IPS-NIHi7 (cell line): Measurements from ENCODE around the gene DACT2.
"Not testable (repeated sequence)": the region's sequence is repeated elsewhere in the genome, so short reads cannot be mapped to it uniquely, and the experiment has no call there.

ENCODE experiments used
- DNase-seq: peaks from one replicate; pipeline ENCODE4 v3.0.0; 2012; ENCODE audit warnings: mixed read lengths; ENCODE audit errors: extremely low spot score

DACT2 gene

DNA sequence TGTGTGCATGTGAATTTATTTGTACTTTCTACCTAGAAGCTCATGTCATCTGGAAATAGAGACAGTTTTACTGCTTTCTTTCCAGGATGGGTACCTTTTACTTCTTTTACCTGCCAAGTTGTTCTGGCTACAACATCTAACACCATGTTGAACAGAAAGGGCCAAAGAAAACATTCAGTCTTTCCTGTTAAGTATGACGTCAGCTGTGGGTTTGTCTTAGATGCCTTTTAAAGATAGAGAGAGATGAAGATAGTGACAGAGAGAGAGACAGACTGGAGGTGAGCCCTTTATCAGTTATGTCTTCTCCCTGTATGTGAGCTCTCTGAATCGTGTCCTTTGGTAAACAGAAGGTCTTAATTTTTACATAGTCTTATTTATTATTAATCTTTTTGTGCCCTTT lies 3.4 kb upstream of the DACT2 start:
- DNase-seq: no peak

DNA sequence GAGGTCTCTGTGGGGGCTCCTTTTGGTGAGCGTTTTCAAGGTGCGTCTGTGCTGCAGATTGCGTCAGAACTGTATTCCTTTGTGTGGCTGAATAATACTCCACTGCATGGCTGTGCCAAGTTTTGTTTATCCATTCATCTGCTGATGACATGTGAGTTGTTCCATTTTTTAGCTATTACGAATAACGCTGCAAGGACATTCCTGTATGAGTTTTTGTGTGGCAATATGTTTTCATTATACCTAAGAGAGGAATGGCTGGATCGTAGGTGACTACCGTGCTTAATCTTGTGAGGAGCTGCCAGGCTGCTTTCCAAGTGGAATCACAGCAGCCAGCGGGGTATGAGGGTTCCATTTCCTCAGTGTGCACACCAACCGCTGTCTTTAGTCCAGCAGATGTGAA lies 1.1 kb upstream of the DACT2 start:
- no peak for DNase-seq

DNA sequence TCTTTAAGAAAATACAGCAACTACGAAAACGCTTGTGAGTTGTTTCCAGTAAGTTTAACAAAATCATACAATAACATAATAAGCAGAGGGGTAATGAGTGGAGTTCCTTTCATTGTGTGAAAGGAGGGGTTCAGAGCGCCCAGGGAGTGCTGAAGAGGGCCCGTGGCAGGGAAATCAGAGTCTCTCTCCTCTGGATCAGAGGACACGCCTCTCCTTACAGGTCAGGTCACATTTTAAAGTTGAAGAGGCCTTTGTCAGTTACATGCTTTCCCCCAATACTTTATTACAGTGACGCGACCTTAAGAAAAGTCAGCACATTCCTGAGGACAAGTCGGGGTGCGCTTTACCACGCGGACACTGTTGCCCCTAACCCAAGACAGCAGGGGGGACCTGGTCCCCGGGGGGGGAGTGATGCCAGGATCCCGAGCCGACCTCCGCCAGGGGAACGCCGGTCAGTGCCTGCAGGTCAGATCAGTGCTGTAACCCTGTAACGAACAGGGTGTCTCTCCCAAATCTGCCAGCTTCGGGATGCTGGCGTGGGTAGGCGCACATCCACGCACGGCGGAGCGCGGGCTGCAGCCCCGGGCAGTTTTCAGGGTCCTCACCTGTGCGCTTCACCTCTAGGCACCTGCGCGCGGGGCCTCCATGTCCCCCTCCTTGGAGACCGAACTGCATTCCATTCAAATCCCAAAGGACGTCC lies 848 bp downstream of the DACT2 start:
- no peak for DNase-seq

DNA sequence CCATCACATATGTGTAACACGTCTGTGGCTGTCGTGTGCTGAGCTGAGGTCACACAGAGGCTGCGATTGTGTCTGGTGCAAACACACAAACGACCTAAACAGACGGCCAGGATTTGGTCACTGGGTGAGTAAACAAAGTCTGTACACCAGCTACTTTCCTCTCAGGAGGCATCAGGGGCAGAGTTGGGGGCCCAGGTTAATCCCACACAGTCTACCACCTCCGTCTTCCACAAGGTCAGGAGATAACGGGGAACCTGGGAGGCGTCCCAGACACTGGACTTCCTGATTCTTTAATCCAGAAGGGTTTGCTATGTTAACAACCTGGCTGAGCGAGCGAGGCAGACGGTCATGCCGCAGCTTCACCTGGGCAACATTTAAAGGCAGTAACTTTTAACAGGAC lies 1.5 kb downstream of the DACT2 start:
- no peak for DNase-seq

DNA sequence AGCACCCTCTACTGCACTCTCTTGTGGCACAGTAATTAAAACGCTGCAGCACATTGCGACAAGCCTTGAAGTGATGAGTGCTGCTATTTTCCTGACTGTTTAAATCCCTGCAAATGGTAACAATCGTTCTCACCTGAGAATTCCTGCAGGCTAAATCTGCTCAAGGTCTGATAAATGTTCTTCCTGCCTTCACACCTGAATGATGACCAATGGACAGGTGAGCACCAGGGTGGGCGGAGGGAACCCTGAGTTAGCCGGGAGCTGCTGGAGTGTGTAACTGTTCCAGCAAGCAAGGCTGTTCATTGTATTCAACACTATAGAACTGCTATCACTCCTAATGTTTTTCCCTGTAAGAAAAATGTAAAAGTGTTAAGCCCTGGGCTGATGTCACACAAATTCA lies 4.0 kb downstream of the DACT2 start:
- DNase-seq: no peak

DNA sequence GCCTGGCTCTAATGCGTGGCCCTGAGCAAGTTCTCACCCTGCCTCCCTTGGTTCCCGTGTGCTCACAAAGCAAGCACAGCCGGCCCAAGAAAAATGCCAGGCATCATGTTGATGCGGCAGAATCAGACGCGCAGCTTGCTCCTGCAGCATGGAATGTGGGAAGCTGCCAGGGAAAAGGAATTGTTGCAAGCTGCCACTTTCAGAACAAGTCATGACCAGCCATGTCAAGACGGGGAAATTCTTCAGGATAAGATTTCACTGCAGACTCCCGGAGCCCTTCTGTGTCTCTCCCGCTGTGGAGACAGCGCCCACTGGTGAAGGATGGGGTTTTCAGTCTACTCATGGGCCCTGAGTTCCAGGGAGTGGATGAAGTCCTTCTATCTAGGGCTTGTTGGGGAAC lies 4.6 kb downstream of the DACT2 start:
- no peak for DNase-seq

DNA sequence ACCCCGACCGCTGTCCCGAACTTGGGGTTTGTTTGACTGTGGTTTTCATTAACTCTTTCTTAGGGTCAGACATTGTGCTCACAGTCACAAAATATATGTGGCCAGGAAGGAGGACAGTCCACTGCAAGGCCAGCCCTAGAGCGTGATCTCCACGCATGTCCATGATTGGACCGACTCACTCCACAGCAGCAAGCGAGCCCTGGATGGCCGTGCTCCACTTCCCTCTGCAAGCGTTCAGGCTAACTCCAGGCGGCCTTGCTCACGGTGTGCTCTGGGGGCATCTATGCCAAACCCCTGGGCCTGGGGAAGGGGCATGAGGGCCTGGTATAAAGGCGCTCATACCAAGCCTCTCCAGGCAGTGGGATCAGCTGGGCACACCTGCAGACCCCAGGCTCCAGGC lies 5.6 kb downstream of the DACT2 start:
- no peak for DNase-seq

DNA sequence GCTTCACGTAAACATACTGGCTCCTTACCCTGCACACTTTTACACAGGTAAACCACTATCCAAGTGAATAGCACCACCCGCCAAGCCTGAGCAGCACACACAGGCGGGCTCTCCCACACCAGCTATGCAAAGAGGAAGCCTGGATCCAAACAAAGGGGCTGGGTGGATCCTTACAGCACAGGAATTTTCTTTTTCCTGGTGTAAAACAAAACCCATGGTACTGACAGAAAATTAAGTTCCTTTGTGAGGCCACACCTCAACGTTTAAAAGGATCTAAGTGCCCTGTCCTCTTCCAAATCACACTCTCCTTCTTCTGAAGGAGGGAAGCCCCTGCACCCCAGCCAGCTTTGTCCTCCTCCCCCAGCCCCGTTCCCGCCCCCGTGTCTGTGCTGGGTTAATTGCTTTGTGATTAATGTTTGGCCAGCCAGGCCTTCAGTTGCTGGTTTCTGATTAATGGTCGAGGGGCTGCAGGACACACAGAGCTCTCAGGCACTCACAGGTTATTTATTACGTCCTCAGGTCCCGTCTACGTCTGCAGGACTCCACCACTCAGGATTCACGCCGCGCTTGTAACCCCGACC lies 6.1 kb downstream of the DACT2 start:
- peak; percentile 49 for DNase-seq

DNA sequence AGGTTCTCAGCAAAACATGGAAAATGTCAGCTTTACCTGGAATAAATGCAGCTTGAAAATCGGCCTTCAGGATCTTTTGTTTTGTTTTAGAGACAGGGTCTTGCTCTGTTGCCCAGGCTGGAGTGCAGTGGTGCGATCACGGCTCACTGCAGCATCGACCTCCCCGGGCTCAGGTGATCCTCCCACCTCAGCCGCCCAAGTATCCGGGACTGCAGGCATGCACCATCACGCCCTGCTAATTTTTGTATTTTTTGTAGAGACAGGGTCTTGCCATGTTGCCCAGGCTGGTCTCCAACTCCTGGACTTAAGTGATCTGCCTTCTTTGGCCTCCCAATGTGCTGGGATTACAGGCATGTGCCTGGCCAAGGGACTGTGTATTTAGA lies 7.5 kb downstream of the DACT2 start:
- DNase-seq: not testable (repeated sequence)

DNA sequence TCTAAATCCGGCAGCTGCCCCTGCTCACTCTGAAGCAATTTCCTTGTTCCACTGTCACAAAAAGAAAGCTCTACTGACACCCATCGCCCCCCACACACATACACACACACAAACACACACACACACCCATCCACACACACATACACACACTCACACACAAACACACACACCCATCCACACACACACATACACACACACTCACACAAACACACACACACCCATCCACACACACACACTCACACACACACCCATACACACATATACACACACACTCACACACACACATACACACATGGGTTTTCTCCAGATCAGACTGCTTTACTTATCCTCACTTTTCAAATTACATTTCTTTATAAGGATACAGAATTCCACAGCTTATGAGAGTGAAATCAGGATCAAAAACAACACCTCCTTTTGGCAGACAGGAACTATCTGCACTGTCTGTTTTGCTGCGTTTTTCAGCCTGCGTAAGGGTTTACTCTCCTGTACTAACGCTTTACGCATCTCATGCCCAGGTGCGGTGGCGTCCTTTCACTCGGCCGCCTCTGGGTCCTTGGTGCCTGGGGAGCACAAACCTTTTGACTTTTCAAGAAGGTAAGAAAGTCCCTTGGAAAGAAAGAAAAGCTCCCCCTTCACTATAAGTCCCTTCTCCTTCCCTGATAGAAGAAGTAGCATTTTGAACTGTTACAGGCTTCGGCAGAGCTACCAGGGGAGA lies 8.0 kb downstream of the DACT2 start:
- DNase-seq: no peak

DNA sequence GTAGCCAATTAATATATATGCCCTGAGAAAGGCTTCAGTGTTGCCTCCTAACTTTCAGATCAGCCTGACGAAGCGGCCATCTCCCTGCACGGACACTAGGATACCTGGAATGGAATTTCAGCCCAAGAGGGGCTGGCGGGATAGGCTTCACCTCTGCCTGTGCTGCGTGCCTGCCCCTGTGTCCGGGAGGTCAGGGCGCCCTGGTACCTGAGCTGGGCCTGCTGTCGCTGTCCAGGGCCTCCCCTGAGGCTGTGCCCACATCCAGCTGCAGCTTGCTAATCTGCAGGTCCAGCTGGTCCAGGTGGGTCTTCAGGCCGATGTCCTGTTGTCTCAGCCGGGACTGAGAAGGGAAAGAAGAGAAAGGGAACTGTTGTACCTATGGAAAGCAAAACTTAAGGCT lies 8.6 kb downstream of the DACT2 start:
- DNase-seq: no peak

DNA sequence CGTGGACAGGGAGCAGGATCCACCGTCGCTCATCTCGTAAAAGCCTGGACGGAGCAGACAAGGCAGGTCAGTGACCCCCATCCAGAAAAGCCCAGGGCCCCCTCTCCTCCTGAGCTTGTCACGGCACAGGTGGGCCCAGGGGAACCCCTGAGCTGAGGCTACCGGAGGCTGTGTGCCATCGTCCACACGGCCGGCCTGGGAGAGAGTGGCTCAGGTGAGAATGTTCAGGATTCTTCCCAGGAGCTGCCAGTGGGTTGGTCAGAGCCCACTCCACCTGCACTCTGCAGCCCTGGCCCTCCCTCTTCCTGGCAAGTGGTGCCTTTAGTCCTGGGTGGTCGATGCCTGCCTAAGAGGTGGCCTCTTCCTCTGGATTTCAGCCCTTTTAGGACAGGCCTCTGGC lies 9.2 kb downstream of the DACT2 start:
- DNase-seq: no peak

DNA sequence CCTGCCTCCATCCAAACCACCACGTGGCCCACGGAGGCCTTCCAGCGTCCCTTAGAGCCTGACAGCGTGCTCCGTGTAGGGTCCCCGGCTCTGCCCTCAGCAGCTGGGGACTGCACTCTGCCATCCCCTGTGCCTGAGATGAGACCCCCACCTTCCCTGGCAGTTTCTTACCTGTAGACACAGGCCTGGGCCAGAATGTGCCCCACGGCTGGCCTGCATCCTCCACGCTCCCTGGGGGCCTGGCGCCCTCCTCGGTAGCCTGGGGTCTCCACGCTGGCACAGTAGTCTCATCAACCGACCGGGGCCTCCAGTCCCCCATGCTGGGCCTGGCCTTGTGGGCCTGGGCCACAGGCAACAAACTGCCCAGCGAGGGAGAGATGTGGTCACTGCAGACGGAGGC lies 9.6 kb downstream of the DACT2 start:
- no peak for DNase-seq

DNA sequence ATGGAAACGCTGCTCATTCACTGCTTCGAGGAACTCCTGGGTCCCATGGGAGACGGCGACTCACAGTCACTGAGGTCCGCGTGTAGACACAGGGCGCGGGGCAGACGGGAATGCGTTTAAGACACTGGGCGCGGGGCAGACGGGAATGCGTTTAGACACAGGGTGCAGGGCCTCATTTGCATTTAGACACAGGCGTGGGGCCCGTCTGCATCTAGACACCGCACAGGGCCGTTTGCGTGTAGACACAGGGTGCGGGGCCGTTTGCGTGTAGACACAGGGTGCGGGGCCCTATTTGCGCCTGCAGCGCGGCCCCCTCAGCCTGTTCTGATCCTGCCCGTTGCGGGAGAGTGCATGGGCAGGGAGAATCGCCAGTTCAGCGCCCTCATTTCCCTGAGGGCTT lies 10.4 kb downstream of the DACT2 start:
- no peak for DNase-seq

DNA sequence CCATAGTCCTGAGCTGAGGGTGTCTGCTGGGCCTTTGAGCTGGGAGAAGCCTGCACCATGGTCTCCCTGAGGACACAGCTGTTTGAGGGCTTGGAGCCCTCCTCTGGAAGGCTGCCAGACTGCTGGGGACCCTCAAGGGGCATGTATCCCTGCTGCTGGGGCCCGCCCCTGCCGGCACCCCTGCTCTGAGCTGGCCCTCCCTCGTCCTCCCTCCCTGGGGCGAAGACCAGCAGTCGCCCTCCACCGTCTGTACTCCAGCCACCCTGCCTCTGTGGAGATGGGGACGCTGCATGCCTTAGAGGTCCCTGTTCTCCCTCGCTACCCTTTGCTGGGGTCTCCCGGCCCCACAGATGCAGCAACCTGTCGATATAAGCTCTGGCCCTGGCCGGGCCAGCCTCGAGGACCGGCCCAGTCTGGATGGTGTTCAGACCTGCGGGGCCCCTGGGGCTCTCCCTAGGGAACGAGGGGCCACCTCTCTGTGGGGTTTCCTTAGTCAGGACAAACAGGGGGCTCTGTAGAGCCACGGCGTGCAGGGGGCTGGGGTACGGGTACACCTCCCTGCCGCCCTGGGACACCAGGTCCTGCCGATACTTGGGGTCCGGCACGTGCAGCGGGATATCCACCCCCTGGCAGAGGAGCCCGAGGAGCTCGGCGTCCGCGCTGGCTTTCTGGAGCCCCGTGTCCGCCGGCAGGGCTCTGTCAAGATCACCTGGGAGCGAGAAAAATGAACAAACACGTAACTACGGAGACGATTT lies 11.0 kb downstream of the DACT2 start:
- no peak for DNase-seq

DNA sequence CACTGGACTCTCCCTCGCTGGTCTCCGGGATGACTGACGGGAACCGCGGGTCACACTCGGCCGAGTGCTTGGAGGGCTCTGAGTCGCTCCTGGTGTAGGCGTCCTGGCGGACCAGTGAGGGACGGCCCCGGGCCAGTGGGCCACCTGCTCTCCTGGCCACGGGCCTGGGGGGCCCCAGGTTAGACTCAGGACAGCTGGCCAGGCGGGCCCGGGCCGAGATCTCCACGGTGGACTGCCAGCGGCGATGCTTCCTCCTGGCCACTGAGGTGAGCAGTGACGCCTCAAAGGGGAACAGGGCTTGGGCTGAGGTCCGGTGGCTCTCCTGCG lies 11.9 kb downstream of the DACT2 start:
- DNase-seq: no peak

DNA sequence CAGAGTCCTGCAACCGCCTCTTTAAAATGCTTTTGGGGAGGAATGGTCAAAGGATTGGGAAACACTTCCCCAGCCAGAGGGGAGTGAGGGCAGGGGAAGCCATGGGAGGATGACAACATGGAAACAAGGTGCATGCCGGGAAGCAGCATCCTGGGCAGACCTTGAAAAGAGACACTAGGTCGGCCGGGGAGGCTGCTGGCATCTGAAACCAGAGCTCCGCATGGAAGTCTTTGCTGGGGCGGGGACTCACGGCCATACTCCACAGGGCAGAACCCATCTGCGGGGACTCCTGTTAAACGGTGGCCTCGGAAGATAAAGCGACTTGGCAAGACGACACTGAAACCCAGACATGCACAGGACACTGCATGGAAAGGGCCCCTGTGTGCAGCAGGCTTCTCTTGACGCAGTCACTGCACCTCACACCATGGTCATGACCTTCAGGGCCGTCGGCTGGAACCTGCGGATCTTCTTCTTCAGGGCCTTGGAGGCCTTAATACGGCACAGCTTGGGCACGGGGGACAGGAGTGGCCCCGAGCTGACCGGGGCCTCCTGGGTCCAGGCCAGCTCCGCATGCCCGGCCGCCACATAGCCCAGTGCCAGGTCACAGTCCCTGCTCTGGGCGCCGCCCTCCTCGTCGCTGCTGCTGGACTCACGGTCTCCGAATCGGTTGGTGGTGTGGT lies 12.4 kb downstream of the DACT2 start:
- DNase-seq: no peak

DNA sequence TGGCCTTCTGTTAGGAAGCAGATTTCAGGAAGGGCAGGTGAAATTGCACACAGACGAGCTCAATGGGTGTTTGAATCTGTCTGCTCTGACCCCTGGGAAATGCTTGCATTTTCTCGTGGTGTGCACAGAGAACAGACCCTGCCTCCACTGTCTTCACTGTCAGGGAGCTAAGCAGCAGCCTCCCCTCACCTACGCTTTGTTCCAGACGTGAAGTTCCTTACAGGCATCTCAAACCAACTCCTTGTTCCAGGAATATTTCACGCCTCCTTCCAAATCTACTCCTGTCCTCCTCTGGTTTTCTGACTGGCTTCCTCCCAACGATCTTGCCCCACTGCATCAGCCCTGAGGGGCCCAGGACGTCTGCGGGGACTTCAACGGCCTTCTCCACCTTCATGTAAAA lies 13.7 kb downstream of the DACT2 start:
- DNase-seq: no peak

DNA sequence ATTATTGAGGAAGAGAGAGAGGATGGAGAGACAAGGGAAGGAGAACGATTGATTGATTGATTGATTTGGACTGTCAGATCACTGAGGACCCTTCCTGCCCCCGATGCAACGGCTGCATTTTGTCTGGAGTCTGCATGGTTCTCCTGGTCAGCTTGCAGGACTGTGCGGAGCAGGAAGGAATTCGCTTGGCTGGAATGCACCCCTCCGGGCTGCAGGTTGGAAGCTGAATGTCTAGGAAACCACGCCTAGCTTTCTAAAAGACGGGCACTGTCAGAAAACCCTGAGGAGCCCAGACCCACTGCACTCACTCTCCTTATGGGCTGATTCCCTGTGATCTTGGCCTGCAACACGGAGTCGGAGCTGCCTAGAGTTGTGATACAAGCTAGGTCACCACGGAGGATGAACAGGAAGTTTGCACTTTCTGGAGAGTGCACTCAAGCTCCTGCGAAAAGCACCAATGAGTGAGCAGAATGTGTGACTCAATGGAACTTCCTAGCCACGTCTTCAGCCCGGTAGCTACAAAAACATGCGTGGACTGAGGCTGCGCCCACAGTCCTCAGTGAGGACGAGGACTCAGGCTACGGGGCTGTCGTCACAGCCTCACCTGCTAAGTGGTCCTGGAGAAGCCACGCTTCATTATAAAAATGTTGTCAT lies 14.4 kb downstream of the DACT2 start:
- no peak for DNase-seq

DNA sequence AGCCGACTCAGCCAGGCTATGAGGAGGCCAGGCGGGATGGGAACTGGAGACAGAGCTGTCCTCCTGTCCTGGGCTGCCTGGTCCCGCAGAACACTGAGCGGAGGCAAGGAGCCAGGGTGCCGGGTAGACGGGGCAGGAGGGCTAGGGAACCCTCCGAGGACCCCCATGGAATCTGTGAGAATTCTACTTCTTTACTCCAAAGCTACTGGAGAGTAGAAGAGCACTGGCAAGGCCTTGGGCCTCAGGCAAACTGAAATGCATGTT lies 14.9 kb downstream of the DACT2 start:
- DNase-seq: no peak

DNA sequence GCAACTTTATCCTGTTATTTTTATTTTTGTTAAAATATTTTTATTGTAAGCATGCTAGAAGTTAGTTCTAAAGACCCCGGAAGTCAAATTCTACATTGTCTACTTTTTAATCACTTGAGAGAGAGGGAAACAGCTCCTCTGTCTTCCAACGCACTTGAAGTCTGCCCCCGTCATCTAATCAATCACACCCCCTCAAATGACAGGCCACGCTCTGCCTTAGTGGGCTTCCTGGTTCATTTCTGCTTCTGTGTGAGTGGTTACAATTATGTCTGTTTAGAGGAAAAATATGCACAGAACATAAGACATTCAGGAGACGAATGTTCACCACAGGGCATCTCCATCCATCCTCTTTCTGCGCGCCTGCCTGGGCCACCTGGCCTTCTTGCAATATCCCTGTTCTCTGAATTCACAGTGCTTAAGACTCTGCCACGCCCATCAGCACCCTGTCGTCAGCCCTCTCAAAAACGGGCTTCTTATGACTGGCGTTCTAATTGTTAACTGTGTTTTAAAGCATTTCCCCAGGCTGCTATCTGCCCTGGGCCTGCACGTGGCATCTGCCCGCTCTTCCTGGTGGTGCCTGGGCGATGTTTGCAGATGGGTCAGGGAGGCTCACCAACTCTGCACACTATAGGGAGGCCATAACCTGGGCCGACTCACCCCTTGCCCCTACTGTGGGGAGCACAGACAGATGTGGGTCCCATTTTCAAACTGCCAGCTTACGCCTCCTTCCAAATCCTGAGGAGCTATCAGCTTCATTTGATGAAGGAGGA lies 15.4 kb downstream of the DACT2 start:
- DNase-seq: no peak
